HEK293 (cell line): ENCODE results near the gene FAF2.

ENCODE experiments used
- CTCF ChIA-PET: fragments of 350-600 bp; formaldehyde crosslinking; extraction: SDS; loops from one replicate; lab custom pipeline; 2021; ENCODE audit warnings: antibody characterized with exemption; lab: Yijun Ruan, JAX
- POLR2A ChIA-PET: fragments of 300-600 bp; formaldehyde crosslinking; extraction: SDS; loops from one replicate; lab custom pipeline; 2020; ENCODE audit warnings: antibody characterized with exemption, inconsistent platforms; lab: Yijun Ruan, JAX
- H3K27ac ChIP-seq: fragments of 200-500 bp; sonication (Bioruptor generic); 2 replicates; pipeline ENCODE4 v1.5.1; 2014; ENCODE audit warnings: low read depth, low read length, control low read depth, inconsistent platforms; ENCODE audit errors: extremely low read depth
- H3K36me3 ChIP-seq, 2 experiments: fragments of 200-500 bp in 1 of 2; sonication (Bioruptor generic) in 1 of 2; 1 replicate in 1 of 2; 2 replicates in 1 of 2; pipeline ENCODE4 v1.5.1; 2014 to 2017; ENCODE audit warnings: inconsistent platforms in 2 of 2, low read length in 2 of 2; ENCODE audit not compliant: control insufficient read depth in 2 of 2, insufficient read depth in 1 of 2
- H3K4me1 ChIP-seq: fragments of 200-500 bp; sonication (Bioruptor generic); 2 replicates; pipeline ENCODE4 v1.5.1; 2014; ENCODE audit warnings: mild to moderate bottlenecking, low read length, inconsistent platforms; ENCODE audit not compliant: control insufficient read depth, insufficient read depth
- H3K4me3 ChIP-seq: 2 replicates; pipeline ENCODE4 v1.5.1; 2011; ENCODE audit warnings: low read depth, mild to moderate bottlenecking, control low read depth, low read length, moderate library complexity
- H3K9me3 ChIP-seq: fragments of 200-500 bp; sonication (Bioruptor generic); 2 replicates; pipeline ENCODE4 v1.5.1; 2014; ENCODE audit warnings: low read depth, low read length, inconsistent platforms; ENCODE audit not compliant: control insufficient read depth, insufficient read depth
- ATF2 ChIP-seq: fragments of 450-650 bp; formaldehyde crosslinking; IDR thresholded peaks from 2 replicates; pipeline ENCODE4 v1.5.1; 2016; ENCODE audit warnings: missing biosample characterization, missing genetic modification characterization, low read depth
- BCL6B ChIP-seq: fragments of 450-650 bp; formaldehyde crosslinking; IDR thresholded peaks from 2 replicates; pipeline ENCODE4 v1.5.1; 2017; ENCODE audit warnings: missing biosample characterization, missing genetic modification characterization
- EGR2 ChIP-seq: fragments of 450-650 bp; formaldehyde crosslinking; IDR thresholded peaks from 2 replicates; pipeline ENCODE4 v1.5.1; 2016; ENCODE audit warnings: low read depth, missing biosample characterization, missing genetic modification characterization
- KLF16 ChIP-seq: fragments of 450-650 bp; formaldehyde crosslinking; IDR thresholded peaks from 2 replicates; pipeline ENCODE4 v1.5.1; 2017; ENCODE audit warnings: missing biosample characterization, missing genetic modification characterization
- KLF8 ChIP-seq: fragments of 450-650 bp; formaldehyde crosslinking; IDR thresholded peaks from 2 replicates; pipeline ENCODE4 v1.5.1; 2016; ENCODE audit warnings: missing biosample characterization, missing genetic modification characterization
- MYNN ChIP-seq: fragments of 450-650 bp; formaldehyde crosslinking; IDR thresholded peaks from 2 replicates; pipeline ENCODE4 v1.5.1; 2016; ENCODE audit warnings: missing biosample characterization, missing genetic modification characterization, borderline replicate concordance
- PRDM1 ChIP-seq: fragments of 450-650 bp; formaldehyde crosslinking; IDR thresholded peaks from 2 replicates; pipeline ENCODE4; 2016; ENCODE audit warnings: missing biosample characterization, missing genetic modification characterization
- PRDM10 ChIP-seq: fragments of 450-650 bp; formaldehyde crosslinking; IDR thresholded peaks from 2 replicates; pipeline ENCODE4 v1.5.1; 2016; ENCODE audit warnings: missing biosample characterization, missing genetic modification characterization
- RBAK ChIP-seq: fragments of 450-650 bp; formaldehyde crosslinking; IDR thresholded peaks from 2 replicates; pipeline ENCODE4 v1.5.1; 2016; ENCODE audit warnings: missing biosample characterization, missing genetic modification characterization
- SALL2 ChIP-seq: fragments of 450-650 bp; formaldehyde crosslinking; IDR thresholded peaks from 2 replicates; pipeline ENCODE4 v1.5.0; 2017; ENCODE audit warnings: missing biosample characterization, mild to moderate bottlenecking, missing genetic modification characterization, borderline replicate concordance
- SP3 ChIP-seq: fragments of 450-650 bp; formaldehyde crosslinking; IDR thresholded peaks from 2 replicates; pipeline ENCODE4 v1.5.1; 2016; ENCODE audit warnings: missing biosample characterization, missing genetic modification characterization
- SP7 ChIP-seq: fragments of 450-650 bp; formaldehyde crosslinking; IDR thresholded peaks from 2 replicates; pipeline ENCODE4 v1.5.1; 2016; ENCODE audit warnings: missing biosample characterization, missing genetic modification characterization
- YY2 ChIP-seq: fragments of 450-650 bp; formaldehyde crosslinking; IDR thresholded peaks from 2 replicates; pipeline ENCODE4 v1.5.1; 2016; ENCODE audit warnings: missing biosample characterization, missing genetic modification characterization
- ZBTB1 ChIP-seq: fragments of 450-650 bp; formaldehyde crosslinking; IDR thresholded peaks from 2 replicates; pipeline ENCODE4 v1.5.1; 2016; ENCODE audit warnings: missing biosample characterization, missing genetic modification characterization
- ZBTB20 ChIP-seq: fragments of 450-650 bp; formaldehyde crosslinking; IDR thresholded peaks from 2 replicates; pipeline ENCODE4 v1.5.1; 2016; ENCODE audit warnings: missing biosample characterization, missing genetic modification characterization
- ZNF174 ChIP-seq: fragments of 450-650 bp; formaldehyde crosslinking; IDR thresholded peaks from 2 replicates; pipeline ENCODE4 v1.5.0; 2017; ENCODE audit warnings: missing biosample characterization, mild to moderate bottlenecking, missing genetic modification characterization
- ZNF280D ChIP-seq: fragments of 450-650 bp; formaldehyde crosslinking; IDR thresholded peaks from 2 replicates; pipeline ENCODE4 v1.5.1; 2016; ENCODE audit warnings: missing biosample characterization, missing genetic modification characterization
- ZNF391 ChIP-seq: fragments of 450-650 bp; formaldehyde crosslinking; IDR thresholded peaks from 2 replicates; pipeline ENCODE4 v1.5.1; 2016; ENCODE audit warnings: low read depth, missing biosample characterization, missing genetic modification characterization, borderline replicate concordance
- ZNF488 ChIP-seq: fragments of 450-650 bp; formaldehyde crosslinking; IDR thresholded peaks from 2 replicates; pipeline ENCODE4 v1.5.1; 2016; ENCODE audit warnings: missing biosample characterization, missing genetic modification characterization
- ZNF513 ChIP-seq: fragments of 450-650 bp; IDR thresholded peaks from 2 replicates; pipeline ENCODE4 v1.5.1; 2018; ENCODE audit warnings: missing biosample characterization, missing genetic modification characterization
- ZNF530 ChIP-seq: fragments of 450-650 bp; formaldehyde crosslinking; IDR thresholded peaks from 2 replicates; pipeline ENCODE4 v1.5.1; 2016; ENCODE audit warnings: low read depth, missing biosample characterization, missing genetic modification characterization
- ZNF623 ChIP-seq: fragments of 450-650 bp; formaldehyde crosslinking; IDR thresholded peaks from 2 replicates; pipeline ENCODE4 v1.5.1; 2016; ENCODE audit warnings: missing biosample characterization, missing genetic modification characterization
- ZNF654 ChIP-seq: fragments of 450-650 bp; formaldehyde crosslinking; IDR thresholded peaks from 2 replicates; pipeline ENCODE4 v1.5.1; 2016; ENCODE audit warnings: low read depth, missing biosample characterization, missing genetic modification characterization
- ZNF701 ChIP-seq: fragments of 450-650 bp; formaldehyde crosslinking; IDR thresholded peaks from 2 replicates; pipeline ENCODE4 v1.5.1; 2016; ENCODE audit warnings: missing biosample characterization, missing genetic modification characterization
- ZNF791 ChIP-seq: fragments of 450-650 bp; formaldehyde crosslinking; IDR thresholded peaks from 2 replicates; pipeline ENCODE4 v1.5.1; 2016; ENCODE audit warnings: missing biosample characterization, missing genetic modification characterization
- ZNF837 ChIP-seq: fragments of 450-650 bp; formaldehyde crosslinking; IDR thresholded peaks from 2 replicates; pipeline ENCODE4 v1.5.1; 2016; ENCODE audit warnings: missing biosample characterization, missing genetic modification characterization

Gene FAF2

GRCh38 chr5:176540476-176540899, 92.3 kb downstream of the FAF2 start (continued):
- TF ChIP-seq ZBTB1 (tag by site-specific recombination) (no peak), ZNF391 (tag by site-specific recombination) (no peak), ZNF488 (tag by site-specific recombination) (no peak), ZNF174 (tag by site-specific recombination) (no peak), ATF2 (tag by site-specific recombination) (no peak), PRDM10 (tag by site-specific recombination) (peak; percentile 45), SP3 (no peak), ZBTB20 (tag by site-specific recombination) (peak; percentile 70), EGR2 (no peak), SP7 (tag by site-specific recombination) (no peak)

- Histone ChIP-seq H3K4me1 (peaks cover 3% of the 10 kb centered on the region; the same call in 1 of the 2 replicates), H3K27ac (no peak overlapping the region), H3K9me3 (no peaks in the 10 kb centered on the region), H3K36me3 (no peaks in the 10 kb centered on the region), H3K4me3 (no peak overlapping the region)
- ChIA-PET CTCF (interaction anchor here (0.7 kb wide), 1 partner anchor 39 kb away, joined by 3 read pairs; no protein-coding TSS in a partner anchor), POLR2A (no interaction called here)
- TF ChIP-seq MYNN (tag by site-specific recombination) (no peak), PRDM1 (tag by site-specific recombination) (no peak), SALL2 (tag by site-specific recombination) (no peak), SP3 (no peak), ZNF623 (tag by site-specific recombination) (no peak; the same call in 1 of the 2 replicates), RBAK (no peak), ZNF701 (no peak), KLF8 (tag by site-specific recombination) (no peak), KLF16 (tag by site-specific recombination) (no peak), ZNF530 (tag by site-specific recombination) (no peak), ZNF654 (tag by site-specific recombination) (no peak), YY2 (tag by site-specific recombination) (no peak), ZNF513 (tag by site-specific recombination) (no peak), ZNF791 (tag by site-specific recombination) (no peak), ZNF280D (tag by site-specific recombination) (no peak), BCL6B (no peak), ZNF837 (tag by site-specific recombination) (no peak)
Observed at GRCh38 chr5:176540956-176541337, 92.8 kb downstream of the FAF2 start.
